ENCODE measurements around the gene NFKBIL1.

Gene NFKBIL1

GRCh38 chr6:31534521-31535040, 12.8 kb upstream of the NFKBIL1 start:
- no peak for DNase-seq (ENCODE audit: low spot score)

GRCh38 chr6:31535538-31536324, 11.7 kb upstream of the NFKBIL1 start:
- no peak for DNase-seq (ENCODE audit: low spot score)

GRCh38 chr6:31538805-31539400, 8.5 kb upstream of the NFKBIL1 start:
- DNase-seq (ENCODE audit: low spot score), result no peak

- no peak for DNase-seq (ENCODE audit: low spot score)
These were observed 6.8 kb upstream of the NFKBIL1 start for GRCh38 chr6:31540640-31541039.

- DNase-seq (ENCODE audit: low spot score), result peak; percentile 48
These were observed 6.2 kb upstream of the NFKBIL1 start for GRCh38 chr6:31541059-31541657.

- DNase-seq (ENCODE audit: low spot score), result peak; percentile 97
These were observed 5.5 kb upstream of the NFKBIL1 start, which contains the start of gene DDX39B for GRCh38 chr6:31541658-31542521. Gene DDX39B, minus strand, starts transcription at chr6:31542003. Its CDS starts 1,471 bp downstream, at chr6:31540532.

- DNase-seq (ENCODE audit: low spot score), result no peak
These were observed 3.8 kb upstream of the NFKBIL1 start for GRCh38 chr6:31543639-31544038.

GRCh38 chr6:31544676-31545075, 2.7 kb upstream of the NFKBIL1 start:
- DNase-seq (ENCODE audit: low spot score), result no peak

- no peak for DNase-seq (ENCODE audit: low spot score)
These were observed 2.1 kb upstream of the NFKBIL1 start for GRCh38 chr6:31545291-31545690.

- DNase-seq (ENCODE audit: low spot score), result peak; percentile 95
These were observed 960 bp upstream of the NFKBIL1 start, which contains the start of gene ATP6V1G2 for GRCh38 chr6:31546339-31546957. Gene ATP6V1G2, minus strand, starts transcription at chr6:31546608. Its CDS starts 49 bp downstream, at chr6:31546559.

GRCh38 chr6:31547727-31548543, 527 bp downstream of the NFKBIL1 start:
- no peak for DNase-seq (ENCODE audit: low spot score)

GRCh38 chr6:31548544-31548873, 1.1 kb downstream of the NFKBIL1 start:
- no peak for DNase-seq (ENCODE audit: low spot score)

GRCh38 chr6:31551371-31551770, 4.0 kb downstream of the NFKBIL1 start:
- DNase-seq (ENCODE audit: low spot score), result peak; percentile 78

GRCh38 chr6:31556307-31556706, 8.9 kb downstream of the NFKBIL1 start:
- DNase-seq (ENCODE audit: low spot score), result no peak

GRCh38 chr6:31557443-31558317, 10.3 kb downstream of the NFKBIL1 start:
- no peak for DNase-seq (ENCODE audit: low spot score)

GRCh38 chr6:31558318-31558625, 10.9 kb downstream of the NFKBIL1 start:
- no peak for DNase-seq (ENCODE audit: low spot score)

GRCh38 chr6:31558631-31559500, 11.5 kb downstream of the NFKBIL1 start:
- DNase-seq (ENCODE audit: low spot score), result no peak

- no peak for DNase-seq (ENCODE audit: low spot score)
These were observed 12.2 kb downstream of the NFKBIL1 start for GRCh38 chr6:31559606-31559957.

Measured in kidney tubule cell (primary cell).